IMR-90 (cell line): ENCODE measurements around the gene ACP6. TPM values are rescaled to one million over a fixed set of nuclear protein-coding genes. Genes with fewer than 3 reads are reported as not detected.

Source experiments
- ATAC-seq: fragments of 200-7000 bp; cut with Tn5 transposase; 2 replicates; pipeline ENCODE4 v1.9.1; 2020; ENCODE audit warnings: low read depth, mild to moderate bottlenecking, moderate library complexity
- BruUV-seq: library from RNA; stranded (reverse); fragments of 400-500 nt; replicated peaks from 2 replicates; lab custom pipeline; 2021; lab: Mats Ljungman, UMichigan
- CTCF ChIA-PET: fragments of 300-600 bp; formaldehyde crosslinking; extraction: SDS; loops from one replicate; lab custom pipeline; 2021; ENCODE audit warnings: antibody characterized with exemption; lab: Yijun Ruan, JAX
- POLR2A ChIA-PET: fragments of 300-600 bp; sonication (Branson Sonifier 250); formaldehyde crosslinking; loops from one replicate; lab custom pipeline; 2022; ENCODE audit warnings: antibody characterized with exemption; ENCODE audit not compliant: unreplicated experiment; lab: Charles Lee
- DNase-seq: peaks from one replicate; pipeline ENCODE4 v3.0.0; 2013
- H2AFZ ChIP-seq: replicated peaks from 2 replicates; pipeline ENCODE3; 2013; ENCODE audit warnings: low read length, mild to moderate bottlenecking; ENCODE audit not compliant: poor library complexity
- H2AK5ac ChIP-seq: 2 replicates; pipeline ENCODE4 v1.6.1; 2013; ENCODE audit warnings: low read depth, low read length, inconsistent platforms
- H2AK9ac ChIP-seq: replicated peaks from 2 replicates; pipeline ENCODE3; 2013; ENCODE audit warnings: mild to moderate bottlenecking, low read depth, low read length, moderate library complexity; ENCODE audit not compliant: poor library complexity
- H2BK120ac ChIP-seq: 2 replicates; pipeline ENCODE4 v1.6.1; 2013; ENCODE audit warnings: low read depth, low read length, inconsistent platforms
- H2BK15ac ChIP-seq: 3 replicates; pipeline ENCODE4 v1.6.1; 2013; ENCODE audit warnings: low read depth, low read length, inconsistent platforms
- H2BK20ac ChIP-seq: 2 replicates; pipeline ENCODE4 v1.6.1; 2013; ENCODE audit warnings: low read depth, mild to moderate bottlenecking, inconsistent platforms, low read length, moderate library complexity
- H2BK5ac ChIP-seq: 2 replicates; pipeline ENCODE4 v1.6.1; 2013; ENCODE audit warnings: mild to moderate bottlenecking, low read depth, low read length, inconsistent platforms; ENCODE audit not compliant: poor library complexity, severe bottlenecking
- H3K14ac ChIP-seq: replicated peaks from 2 replicates; pipeline ENCODE4 v1.6.1; 2013; ENCODE audit warnings: low read depth, low read length, inconsistent platforms
- H3K18ac ChIP-seq: 2 replicates; pipeline ENCODE4 v1.6.1; 2013; ENCODE audit warnings: low read depth, low read length, control low read depth
- H3K23ac ChIP-seq: 2 replicates; pipeline ENCODE4 v1.6.1; 2013; ENCODE audit warnings: low read depth, low read length, inconsistent platforms
- H3K27ac ChIP-seq: 2 replicates; pipeline ENCODE4 v1.5.1; 2013; ENCODE audit warnings: mild to moderate bottlenecking, control low read depth, low read length; ENCODE audit not compliant: insufficient read depth
- H3K27me3 ChIP-seq: 2 replicates; pipeline ENCODE4 v1.6.1; 2013; ENCODE audit warnings: low read length; ENCODE audit not compliant: control insufficient read depth, insufficient read depth
- H3K36me3 ChIP-seq: 2 replicates; pipeline ENCODE4 v1.6.1; 2013; ENCODE audit warnings: low read length, mixed read lengths; ENCODE audit not compliant: control insufficient read depth, insufficient read depth
- H3K4ac ChIP-seq: 2 replicates; pipeline ENCODE4 v1.6.1; 2013; ENCODE audit warnings: low read depth, low read length, inconsistent platforms
- H3K4me1 ChIP-seq: 2 replicates; pipeline ENCODE4 v1.6.1; 2013; ENCODE audit warnings: low read length, mixed read lengths; ENCODE audit not compliant: control insufficient read depth, insufficient read depth
- H3K4me2 ChIP-seq: 2 replicates; pipeline ENCODE4 v1.6.1; 2013; ENCODE audit warnings: low read depth, mild to moderate bottlenecking, control low read depth, low read length, moderate library complexity
- H3K4me3 ChIP-seq: 2 replicates; pipeline ENCODE4 v1.5.1; 2013; ENCODE audit warnings: low read depth, mild to moderate bottlenecking, control low read depth, low read length, moderate library complexity; ENCODE audit not compliant: insufficient read depth
- H3K56ac ChIP-seq: 2 replicates; pipeline ENCODE4 v1.6.1; 2013; ENCODE audit warnings: low read length, inconsistent platforms; ENCODE audit not compliant: insufficient read depth; ENCODE audit errors: extremely low read depth
- H3K79me1 ChIP-seq, 2 experiments: 2 replicates each; pipeline ENCODE4 v1.6.1; 2013; ENCODE audit warnings: low read length in 2 of 2, inconsistent platforms in 1 of 2, low read depth in 1 of 2
- H3K9ac ChIP-seq: 2 replicates; pipeline ENCODE4 v1.6.1; 2013; ENCODE audit warnings: low read depth, low read length, control low read depth
- H3K9me1 ChIP-seq: 2 replicates; pipeline ENCODE4 v1.6.1; 2013; ENCODE audit warnings: low read length, inconsistent platforms; ENCODE audit not compliant: insufficient read depth
- H3K9me3 ChIP-seq: 2 replicates; pipeline ENCODE4 v1.6.1; 2013; ENCODE audit warnings: low read length; ENCODE audit not compliant: control insufficient read depth, insufficient read depth
- H4K20me1 ChIP-seq: 2 replicates; pipeline ENCODE4 v1.6.1; 2013; ENCODE audit warnings: low read length, inconsistent platforms; ENCODE audit not compliant: insufficient read depth
- H4K5ac ChIP-seq: 2 replicates; pipeline ENCODE4 v1.6.1; 2013; ENCODE audit warnings: mild to moderate bottlenecking, low read depth, low read length, control low read depth
- H4K8ac ChIP-seq, 2 experiments: 2 replicates each; pipeline ENCODE4 v1.6.1; 2013; ENCODE audit warnings: low read depth in 2 of 2, low read length in 2 of 2, control low read depth in 1 of 2, inconsistent platforms in 1 of 2
- H4K91ac ChIP-seq: 2 replicates; pipeline ENCODE4 v1.6.1; 2013; ENCODE audit warnings: low read depth, low read length, inconsistent platforms; ENCODE audit not compliant: insufficient read depth
- BHLHE40 ChIP-seq: fragments of 150-350 bp; IDR thresholded peaks from 2 replicates; pipeline ENCODE4 v1.6.1; 2016; ENCODE audit warnings: mild to moderate bottlenecking, low read depth, low read length
- CHD1 ChIP-seq: IDR thresholded peaks from 2 replicates; pipeline ENCODE4 v1.6.1; 2012; ENCODE audit warnings: low read depth, low read length, improper control_type of control experiment
- NFE2L2 ChIP-seq: fragments of 150-350 bp; IDR thresholded peaks from 2 replicates; pipeline ENCODE4 v1.6.1; 2016; ENCODE audit warnings: low read depth, mild to moderate bottlenecking, low read length
- RAD21 ChIP-seq: IDR thresholded peaks from 2 replicates; pipeline ENCODE4 v1.6.1; 2012; ENCODE audit warnings: low read length, improper control_type of control experiment
- WGBS, 2 experiments: methylation state at CpG; one replicate each; pipeline versions ENCODE4 v1.1.5 to v1.1.7; 2013; ENCODE audit warnings: missing lambda C conversion rate in 2 of 2; ENCODE audit not compliant: insufficient read length in 1 of 2; ENCODE audit errors: extremely low coverage in 2 of 2; 5-methylcytosine and 5-hydroxymethylcytosine counted together
- dilution Hi-C: fragments of 300-500 bp; cut with HindIII; formaldehyde crosslinking; loops from one replicate; pipeline ENCODE4 v1.14.3; 2018; ENCODE audit warnings: low sequenced_read_pairs; ENCODE audit not compliant: unreplicated experiment
- in situ Hi-C: fragments of 300-500 bp; cut with MboI; formaldehyde crosslinking; loops from 3 replicates; pipeline ENCODE4 v1.14.3; 2019; ENCODE audit warnings: low sequenced_read_pairs, inconsistent platforms, mixed read lengths
- intact Hi-C: fragments of 100-400 bp; cut with micrococcal nuclease; formaldehyde crosslinking; loops from 2 replicates; pipeline ENCODE4 v1.10.0; 2022
- polyA plus RNA-seq, 3 experiments: library from polyadenylated mRNA; depleted of rRNA; stranded (reverse); fragments of >200 nt; gene quantifications; 2 replicates each; pipeline ENCODE4 v1.2.3, GENCODE V29; 2012; ENCODE audit warnings: low replicate concordance in 1 of 3
- total RNA-seq: library from RNA; depleted of rRNA; stranded (reverse); fragments of >200 nt; gene quantifications from 2 replicates; pipeline ENCODE4 v1.2.3, GENCODE V29; 2012

Gene ACP6
- total and polyA plus RNA-seq, 2 of the 4 experiments (the other 2 are of a cell fraction): 2.5 to 8.2 TPM

DNA sequence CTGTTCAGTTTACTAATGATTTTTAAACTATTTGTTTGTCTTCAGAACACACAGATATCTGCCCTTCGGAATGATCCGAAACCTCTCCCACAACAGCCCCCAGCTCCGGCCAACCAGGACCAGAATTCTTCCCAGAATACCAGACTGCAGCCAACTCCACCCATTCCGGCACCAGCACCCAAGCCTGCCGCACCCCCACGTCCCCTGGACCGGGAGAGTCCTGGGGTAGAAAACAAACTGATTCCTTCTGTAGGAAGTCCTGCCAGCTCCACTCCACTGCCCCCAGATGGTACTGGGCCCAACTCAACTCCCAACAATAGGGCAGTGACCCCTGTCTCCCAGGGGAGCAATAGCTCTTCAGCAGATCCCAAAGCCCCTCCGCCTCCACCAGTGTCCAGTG, 51.6 kb downstream of the ACP6 start:
- Histone ChIP-seq H4K5ac (no peak overlapping the region), H4K91ac (no peak overlapping the region), H3K4me3 (no peak overlapping the region), H2AK5ac (no peak overlapping the region), H2BK15ac (no peak overlapping the region), H2BK120ac (no peak overlapping the region), H4K20me1 (no peaks in the 10 kb centered on the region), H3K27me3 (no peaks in the 10 kb centered on the region), H3K4ac (no peak overlapping the region), H2AK9ac (no peak overlapping the region), H2BK5ac (no peak overlapping the region), H3K23ac (no peak overlapping the region), H3K4me1 (no peaks in the 10 kb centered on the region), H3K79me1 (no peaks in the 10 kb centered on the region), H3K36me3 (peaks cover 49% of the 10 kb centered on the region), H3K9me3 (no peaks in the 10 kb centered on the region), H2AFZ (no peak overlapping the region), H3K27ac (no peak overlapping the region), H3K4me2 (no peak overlapping the region), H3K18ac (no peak overlapping the region), H3K14ac (no peak overlapping the region), H2BK20ac (no peak overlapping the region), H3K56ac (no peak overlapping the region), H3K9me1 (no peaks in the 10 kb centered on the region; the same call in 1 of the 2 replicates), H3K9ac (no peak overlapping the region), H4K8ac (no peak overlapping the region)
- in situ Hi-C loops (no loop called here), dilution Hi-C loops (no loop called here), intact Hi-C loops (no loop called here)
- no peak for ATAC-seq
- no TSS peak for BruUV-seq
- ChIA-PET CTCF (no interaction called here), POLR2A (no interaction called here)
- no peak for DNase-seq
- 100% methylated on average over 2 of the region's 8 CpGs; no CpG with 5 or more reads in 1 of the 2 experiments for WGBS, 2 experiments
- TF ChIP-seq CHD1 (no peak), RAD21 (no peak), BHLHE40 (no peak), NFE2L2 (no peak)
